Activated CD4-positive, alpha-beta T cell treated with anti-CD3 and anti-CD28 coated beads for 36 hours (primary cell): Measurements from ENCODE around the gene MTCL1. TPM values are rescaled to one million over a fixed set of nuclear protein-coding genes. Genes with fewer than 3 reads are reported as not detected.

Source experiments
- ATAC-seq: fragments of 200-7000 bp; cut with Tn5 transposase; one replicate; pipeline ENCODE4 v1.10.0; 2021; ENCODE audit warnings: mild to moderate bottlenecking, moderate library complexity
- CTCF ChIA-PET: fragments of 350-600 bp; sonication (Branson Sonifier 250); formaldehyde crosslinking; loops from one replicate; lab custom pipeline; 2021; ENCODE audit warnings: antibody characterized with exemption; lab: Charles Lee
- POLR2A ChIA-PET: fragments of 350-600 bp; sonication (Branson Sonifier 250); formaldehyde crosslinking; loops from one replicate; lab custom pipeline; 2021; ENCODE audit warnings: antibody characterized with exemption, inconsistent platforms; lab: Charles Lee
- DNase-seq: peaks from one replicate; pipeline ENCODE4 v3.0.0-alpha.2; 2020
- H3K27ac Mint-ChIP-seq: one replicate; pipeline ENCODE4 v1.8.0; 2021; ENCODE audit warnings: mixed read lengths
- H3K27me3 Mint-ChIP-seq: one replicate; pipeline ENCODE4 v1.8.0; 2021; ENCODE audit warnings: mixed read lengths
- H3K36me3 Mint-ChIP-seq: one replicate; pipeline ENCODE4 v1.8.0; 2021; ENCODE audit warnings: low read depth, mixed read lengths
- H3K4me1 Mint-ChIP-seq: one replicate; pipeline ENCODE4 v1.8.0; 2021; ENCODE audit warnings: mixed read lengths
- H3K4me3 Mint-ChIP-seq: one replicate; pipeline ENCODE4 v1.8.0; 2021; ENCODE audit warnings: mild to moderate bottlenecking, moderate library complexity, mixed read lengths
- H3K9me3 Mint-ChIP-seq: one replicate; pipeline ENCODE4 v1.8.0; 2021; ENCODE audit warnings: low read depth, mixed read lengths
- intact Hi-C, 2 experiments: fragments of 100-400 bp; cut with DNase I in 1 of 2; cut with micrococcal nuclease in 1 of 2; formaldehyde crosslinking; loops; one replicate each; pipeline versions ENCODE4 v1.14.2 to v1.15.1; 2022 to 2024; cut with DNase I, micrococcal nuclease
- total RNA-seq, 2 experiments: library from RNA; stranded (reverse); gene quantifications; one replicate each; pipeline ENCODE4 v1.2.3, GENCODE V29; 2021

Gene MTCL1
- total RNA-seq, 2 experiments from 2014 or later = 0.14 to 0.35 TPM

GRCh38 chr18:8715599-8715998 is 10.2 kb downstream of the MTCL1 start:
- CTCF ChIA-PET = interaction anchor here (0.6 to 0.9 kb wide), 2 partner anchors 9 to 117 kb away, joined by 3 read pairs; no protein-coding TSS in a partner anchor
- no peak overlapping the region for H3K4me3 Mint-ChIP-seq
- ATAC-seq = peak; percentile 19

GRCh38 chr18:8717011-8717770 is 11.8 kb downstream of the MTCL1 start:
- ChIA-PET CTCF (interaction anchor here (0.6 kb wide), 1 partner anchor 274 kb away, joined by 3 read pairs; no protein-coding TSS in a partner anchor), POLR2A (interaction anchor here (0.6 kb wide), 1 partner anchor 40 kb away, joined by 6 read pairs; no protein-coding TSS in a partner anchor)
- Mint-ChIP-seq H3K27me3 (peaks cover 16% of the 10 kb centered on the region), H3K4me3 (no peak overlapping the region), H3K9me3 (no peaks in the 10 kb centered on the region), H3K27ac (no peak overlapping the region), H3K36me3 (no peaks in the 10 kb centered on the region), H3K4me1 (no peaks in the 10 kb centered on the region)
- intact Hi-C loops = no loop called here
- no peak for ATAC-seq
- DNase-seq = no peak

More at GRCh38 chr18:8715599-8715998, 10.2 kb downstream of the MTCL1 start:
- POLR2A ChIA-PET = no interaction called here
- peaks cover 15% of the 10 kb centered on the region for H3K27me3 Mint-ChIP-seq
- H3K36me3 Mint-ChIP-seq = no peaks in the 10 kb centered on the region
- H3K4me1 Mint-ChIP-seq = no peaks in the 10 kb centered on the region
- H3K9me3 Mint-ChIP-seq = no peaks in the 10 kb centered on the region
- intact Hi-C loops = no loop called here
- no peak for DNase-seq
- no peak overlapping the region for H3K27ac Mint-ChIP-seq

- intact Hi-C loops = no loop called here
- H3K4me3 Mint-ChIP-seq = no peak overlapping the region
- ATAC-seq (no peak), DNase-seq (no peak)
- no peaks in the 10 kb centered on the region for H3K9me3 Mint-ChIP-seq
- H3K36me3 Mint-ChIP-seq = no peaks in the 10 kb centered on the region
- no peaks in the 10 kb centered on the region for H3K4me1 Mint-ChIP-seq
- peaks cover 16% of the 10 kb centered on the region for H3K27me3 Mint-ChIP-seq
- no peak overlapping the region for H3K27ac Mint-ChIP-seq
- ChIA-PET CTCF (no interaction called here), POLR2A (no interaction called here)
Observed at GRCh38 chr18:8718401-8718913, 13.1 kb downstream of the MTCL1 start.

GRCh38 chr18:8719192-8719591 is 13.8 kb downstream of the MTCL1 start:
- no peaks in the 10 kb centered on the region for H3K4me1 Mint-ChIP-seq
- H3K9me3 Mint-ChIP-seq = no peaks in the 10 kb centered on the region
- H3K27me3 Mint-ChIP-seq = peaks cover 15% of the 10 kb centered on the region
- POLR2A ChIA-PET = no interaction called here
- H3K4me3 Mint-ChIP-seq = no peak overlapping the region
- H3K27ac Mint-ChIP-seq = no peak overlapping the region
- no peak for DNase-seq
- H3K36me3 Mint-ChIP-seq = no peaks in the 10 kb centered on the region
- CTCF ChIA-PET = interaction anchor here (0.6 kb wide), 1 partner anchor 581 kb away, joined by 3 read pairs; no protein-coding TSS in a partner anchor
- ATAC-seq = no peak
- intact Hi-C loops = no loop called here

- H3K27ac Mint-ChIP-seq = no peak overlapping the region
- ChIA-PET POLR2A (no interaction called here), CTCF (no interaction called here)
- H3K27me3 Mint-ChIP-seq = peaks cover 13% of the 10 kb centered on the region
- intact Hi-C loops = no loop called here
- no peaks in the 10 kb centered on the region for H3K4me1 Mint-ChIP-seq
- ATAC-seq (no peak), DNase-seq (no peak)
- no peaks in the 10 kb centered on the region for H3K36me3 Mint-ChIP-seq
- no peak overlapping the region for H3K4me3 Mint-ChIP-seq
- H3K9me3 Mint-ChIP-seq = no peaks in the 10 kb centered on the region
Observed at GRCh38 chr18:8720141-8720540, 14.8 kb downstream of the MTCL1 start.

- ChIA-PET CTCF (no interaction called here), POLR2A (no interaction called here)
- Mint-ChIP-seq H3K4me3 (no peak overlapping the region), H3K27ac (no peak overlapping the region), H3K27me3 (peaks cover 10% of the 10 kb centered on the region), H3K4me1 (no peaks in the 10 kb centered on the region), H3K36me3 (no peaks in the 10 kb centered on the region), H3K9me3 (no peaks in the 10 kb centered on the region)
- DNase-seq (no peak), ATAC-seq (no peak)
- intact Hi-C loops = no loop called here
Observed at GRCh38 chr18:8721094-8721669, 15.8 kb downstream of the MTCL1 start.

DNA sequence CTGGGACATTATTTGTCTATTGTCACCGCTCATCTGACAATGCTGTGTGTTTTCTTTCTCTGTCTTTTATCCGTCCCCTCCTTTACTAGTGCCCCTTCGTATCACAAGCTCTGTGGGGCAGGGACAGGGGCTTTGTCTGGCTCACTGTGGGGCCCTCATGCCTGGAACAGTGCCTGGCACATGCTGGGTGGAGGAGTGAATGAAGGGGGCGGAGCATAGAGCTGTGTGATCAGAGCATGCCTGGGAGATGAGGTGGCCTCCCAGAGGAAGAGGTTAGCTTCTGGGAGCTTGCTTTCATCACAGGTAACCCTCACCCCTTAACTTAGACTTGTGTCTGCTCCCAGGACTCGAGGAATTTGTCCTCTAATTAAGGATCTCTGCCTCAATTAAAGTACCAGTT is 16.4 kb downstream of the MTCL1 start:
- ATAC-seq (no peak), DNase-seq (no peak)
- intact Hi-C loops = no loop called here
- Mint-ChIP-seq H3K27ac (no peak overlapping the region), H3K36me3 (no peaks in the 10 kb centered on the region), H3K9me3 (no peaks in the 10 kb centered on the region), H3K4me3 (no peak overlapping the region), H3K27me3 (peaks cover 11% of the 10 kb centered on the region), H3K4me1 (no peaks in the 10 kb centered on the region)
- POLR2A ChIA-PET = no interaction called here
- CTCF ChIA-PET = no interaction called here

GRCh38 chr18:8722946-8723820 is 17.8 kb downstream of the MTCL1 start:
- ATAC-seq (no peak), DNase-seq (no peak)
- CTCF ChIA-PET = no interaction called here
- POLR2A ChIA-PET = no interaction called here
- H3K4me3 Mint-ChIP-seq = no peak overlapping the region
- no peak overlapping the region for H3K27ac Mint-ChIP-seq
- peaks cover 3% of the 10 kb centered on the region for H3K27me3 Mint-ChIP-seq
- no peaks in the 10 kb centered on the region for H3K4me1 Mint-ChIP-seq
- intact Hi-C loops = no loop called here
- H3K36me3 Mint-ChIP-seq = no peaks in the 10 kb centered on the region
- no peaks in the 10 kb centered on the region for H3K9me3 Mint-ChIP-seq

DNA sequence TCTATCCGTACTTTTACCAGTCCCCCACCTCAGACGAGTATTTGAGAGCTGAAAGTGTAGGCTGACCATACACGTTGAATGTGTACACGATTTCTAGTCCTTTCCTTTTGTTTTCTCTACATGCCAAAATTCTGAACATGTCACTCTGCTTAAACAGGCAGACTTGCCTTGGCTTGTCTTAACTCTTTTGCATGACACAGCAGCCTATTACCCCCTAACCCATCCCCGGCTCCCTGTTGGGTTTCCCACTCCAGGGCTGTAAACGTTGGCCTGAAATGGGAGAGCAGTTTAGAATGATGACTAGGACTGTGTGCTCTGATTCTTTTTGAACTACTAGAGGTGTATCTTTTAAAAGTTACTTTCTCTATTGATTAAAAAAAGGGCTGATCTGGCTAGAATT is 19.1 kb downstream of the MTCL1 start:
- DNase-seq = no peak
- intact Hi-C loops = no loop called here
- H3K36me3 Mint-ChIP-seq = no peaks in the 10 kb centered on the region
- no peaks in the 10 kb centered on the region for H3K9me3 Mint-ChIP-seq
- peaks cover 3% of the 10 kb centered on the region for H3K27me3 Mint-ChIP-seq
- ATAC-seq = no peak
- H3K4me3 Mint-ChIP-seq = no peak overlapping the region
- ChIA-PET POLR2A (no interaction called here), CTCF (no interaction called here)
- H3K4me1 Mint-ChIP-seq = no peaks in the 10 kb centered on the region
- no peak overlapping the region for H3K27ac Mint-ChIP-seq

- CTCF ChIA-PET = no interaction called here
- Mint-ChIP-seq H3K27me3 (peaks cover 3% of the 10 kb centered on the region), H3K36me3 (no peaks in the 10 kb centered on the region), H3K4me3 (no peak overlapping the region), H3K9me3 (no peaks in the 10 kb centered on the region), H3K27ac (no peak overlapping the region), H3K4me1 (no peaks in the 10 kb centered on the region)
- DNase-seq (no peak), ATAC-seq (no peak)
- POLR2A ChIA-PET = no interaction called here
- intact Hi-C loops = no loop called here
Observed at GRCh38 chr18:8726281-8726680, 20.9 kb downstream of the MTCL1 start.

DNA sequence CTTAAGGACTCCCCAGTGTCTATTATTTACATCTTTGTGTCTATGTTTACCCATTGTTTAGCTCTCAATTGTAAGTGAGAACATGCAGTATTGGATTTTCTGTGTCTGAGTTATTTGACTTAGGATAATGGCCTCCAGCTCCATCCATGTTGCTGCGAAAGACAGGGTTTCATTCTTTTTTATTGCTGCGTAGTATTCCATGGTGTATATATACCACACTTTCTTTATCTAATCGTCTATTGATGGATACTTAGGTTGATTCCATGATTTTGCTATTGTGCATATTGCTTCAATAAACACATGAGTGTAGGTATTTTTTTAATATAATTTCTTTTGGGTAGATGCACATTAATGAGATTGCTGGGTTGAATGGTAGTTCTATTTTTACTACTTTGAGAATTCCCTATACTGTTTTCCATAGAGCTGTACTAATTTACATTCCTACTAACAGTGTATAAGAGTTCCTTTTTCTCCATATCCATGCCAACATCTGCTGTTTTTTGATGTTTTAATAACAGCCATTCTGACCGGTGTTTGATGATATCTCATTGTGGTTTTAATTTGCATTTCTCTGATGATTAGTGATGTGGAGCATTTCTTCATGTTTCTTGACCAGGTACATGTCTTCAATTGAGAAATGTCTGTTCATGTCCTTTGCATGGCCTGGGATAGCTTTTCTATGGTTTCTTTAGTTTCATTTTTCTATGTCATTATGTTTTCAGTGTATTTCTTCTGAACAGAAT is 21.8 kb downstream of the MTCL1 start:
- no peaks in the 10 kb centered on the region for H3K4me1 Mint-ChIP-seq
- no peaks in the 10 kb centered on the region for H3K9me3 Mint-ChIP-seq
- intact Hi-C loops = no loop called here
- DNase-seq (no peak), ATAC-seq (no peak)
- POLR2A ChIA-PET = no interaction called here
- no peak overlapping the region for H3K4me3 Mint-ChIP-seq
- no peak overlapping the region for H3K27ac Mint-ChIP-seq
- peaks cover 2% of the 10 kb centered on the region for H3K27me3 Mint-ChIP-seq
- no peaks in the 10 kb centered on the region for H3K36me3 Mint-ChIP-seq
- CTCF ChIA-PET = interaction anchor here (0.6 kb wide), 1 partner anchor 892 kb away, joined by 4 read pairs; no protein-coding TSS in a partner anchor
